GM12864 (cell line): ENCODE measurements around the gene CHAD.

ENCODE experiments used
- DNase-seq: peaks from one replicate; pipeline ENCODE4 v3.0.0-alpha.2; 2011; ENCODE audit warnings: low read depth
- H3K4me3 ChIP-seq: 2 replicates; pipeline ENCODE4 v1.5.1; 2011; ENCODE audit warnings: mild to moderate bottlenecking, low read depth, low read length, control low read depth
- CTCF ChIP-seq: IDR thresholded peaks from 2 replicates; pipeline ENCODE4 v1.5.1; 2011; ENCODE audit warnings: low read depth, mild to moderate bottlenecking, moderate library complexity, low read length, control low read depth, inconsistent platforms; ENCODE audit errors: missing control alignments

The CHAD gene

GRCh38 chr17:50468304-50469207 lies at the start of gene CHAD:
Gene CHAD (minus strand): TSS chr17:50468880. CDS start chr17:50468813, 67 bp downstream.
- no peak for TF ChIP-seq CTCF
- DNase-seq, result no peak
- no peak within 1 kb of the TSS for H3K4me3 ChIP-seq

GRCh38 chr17:50517504-50518383 lies 49.1 kb upstream of the CHAD start:
- H3K4me3 ChIP-seq, result no peak overlapping the region
- no peak for DNase-seq
- TF ChIP-seq CTCF, result no peak

GRCh38 chr17:50517011-50517410 lies 48.3 kb upstream of the CHAD start:
- H3K4me3 ChIP-seq, result no peak overlapping the region
- DNase-seq, result no peak
- no peak for TF ChIP-seq CTCF

GRCh38 chr17:50514936-50515702 lies 46.4 kb upstream of the CHAD start:
- no peak for DNase-seq
- no peak overlapping the region for H3K4me3 ChIP-seq
- no peak for TF ChIP-seq CTCF

GRCh38 chr17:50514388-50514787 lies 45.7 kb upstream of the CHAD start:
- DNase-seq, result no peak
- no peak for TF ChIP-seq CTCF
- no peak overlapping the region for H3K4me3 ChIP-seq

- no peak for TF ChIP-seq CTCF
- no peak overlapping the region for H3K4me3 ChIP-seq
- no peak for DNase-seq
Observed at GRCh38 chr17:50513495-50513894, 44.8 kb upstream of the CHAD start.
